ENCODE data around the gene GLIPR1L1.

Gene GLIPR1L1

GRCh38 chr12:75354011-75354410 is 19.5 kb downstream of the GLIPR1L1 start:
- DNase-seq: no peak

- DNase-seq: no peak
Observed at GRCh38 chr12:75360920-75361319, 26.4 kb downstream of the GLIPR1L1 start.

DNA sequence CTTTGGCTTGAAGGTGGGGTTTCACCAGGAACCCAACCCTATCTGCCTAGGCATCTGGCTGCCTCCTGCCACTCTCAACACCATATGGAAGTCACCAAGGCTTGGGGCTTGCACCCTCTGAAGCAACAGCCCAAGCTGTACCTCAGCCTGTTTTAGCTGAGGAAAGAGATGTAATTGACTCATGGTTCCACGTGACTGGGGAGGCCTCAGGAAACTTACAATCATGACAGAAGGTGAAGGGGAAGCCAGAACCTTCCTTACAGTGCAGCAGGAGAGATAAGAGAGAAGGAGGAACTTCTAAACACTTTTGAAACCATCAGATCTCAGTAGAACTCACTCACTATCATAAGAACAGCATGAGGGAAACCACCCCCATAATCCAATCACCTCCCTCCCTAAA is 26.9 kb downstream of the GLIPR1L1 start:
- DNase-seq: no peak

- no peak for DNase-seq
Observed at GRCh38 chr12:75364919-75365318, 30.4 kb downstream of the GLIPR1L1 start.

GRCh38 chr12:75366629-75367028 is 32.2 kb downstream of the GLIPR1L1 start:
- DNase-seq: no peak

DNA sequence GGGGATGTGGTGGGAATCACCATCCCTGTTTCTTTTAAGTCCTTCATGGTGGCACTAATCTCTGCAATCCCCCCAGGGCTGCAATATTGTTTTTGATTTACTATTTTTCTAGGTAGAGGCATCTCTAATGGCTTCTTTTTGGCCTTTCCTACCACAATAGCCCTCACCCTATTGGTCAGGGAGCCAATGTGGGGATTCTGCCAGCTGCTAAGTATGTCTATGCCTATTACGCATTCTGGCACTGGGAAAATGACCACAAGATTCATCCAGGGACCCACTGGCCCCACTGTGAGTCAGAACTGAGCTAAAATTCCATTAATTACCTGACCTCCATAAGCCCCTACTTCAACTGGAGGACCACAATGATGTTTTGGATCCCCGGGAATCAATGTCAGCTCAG is 40.5 kb downstream of the GLIPR1L1 start:
- DNase-seq: no peak

DNA sequence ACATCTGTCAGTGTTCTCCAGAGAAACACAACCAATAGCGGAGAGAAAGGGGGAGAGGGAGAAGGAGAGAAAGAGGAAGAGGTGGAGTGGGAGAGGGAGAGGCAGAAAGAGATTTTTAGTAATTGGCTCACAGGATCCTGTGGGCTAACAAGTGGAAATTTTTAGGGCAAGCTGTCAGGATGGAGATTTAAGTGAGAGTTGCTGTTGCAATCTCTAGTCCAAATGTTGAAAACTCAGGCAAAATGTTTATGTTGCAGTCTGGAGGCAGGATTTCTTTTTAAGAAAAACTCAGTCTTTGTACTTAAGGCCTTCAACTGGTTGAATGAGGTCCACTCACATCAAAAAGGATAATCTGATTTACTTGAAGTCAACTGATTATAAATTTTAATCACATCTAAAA is 43.9 kb downstream of the GLIPR1L1 start:
- no peak for DNase-seq

DNA sequence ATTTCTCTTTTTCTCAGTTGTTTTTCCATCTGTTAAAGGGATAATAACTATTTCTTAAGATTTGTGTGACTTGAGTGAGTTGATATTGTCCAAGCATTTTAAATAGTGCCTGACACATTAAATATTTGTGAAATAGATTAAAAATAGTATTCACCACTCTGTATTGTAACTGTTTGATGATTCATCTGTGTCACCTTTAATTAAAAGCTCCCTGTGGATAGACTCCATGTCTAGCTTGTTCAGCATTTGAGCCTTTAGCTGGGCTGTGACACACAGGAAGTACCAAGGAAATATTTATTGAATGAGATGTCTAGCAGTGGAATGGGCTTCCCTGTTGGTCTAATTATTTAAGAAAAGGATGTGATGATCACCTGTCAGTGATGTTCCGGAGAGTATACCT is 54.6 kb downstream of the GLIPR1L1 start:
- DNase-seq: no peak

GRCh38 chr12:75389706-75390105 is 55.2 kb downstream of the GLIPR1L1 start:
- DNase-seq: no peak

- no peak for DNase-seq
Observed at GRCh38 chr12:75390156-75390898, 55.9 kb downstream of the GLIPR1L1 start.

DNA sequence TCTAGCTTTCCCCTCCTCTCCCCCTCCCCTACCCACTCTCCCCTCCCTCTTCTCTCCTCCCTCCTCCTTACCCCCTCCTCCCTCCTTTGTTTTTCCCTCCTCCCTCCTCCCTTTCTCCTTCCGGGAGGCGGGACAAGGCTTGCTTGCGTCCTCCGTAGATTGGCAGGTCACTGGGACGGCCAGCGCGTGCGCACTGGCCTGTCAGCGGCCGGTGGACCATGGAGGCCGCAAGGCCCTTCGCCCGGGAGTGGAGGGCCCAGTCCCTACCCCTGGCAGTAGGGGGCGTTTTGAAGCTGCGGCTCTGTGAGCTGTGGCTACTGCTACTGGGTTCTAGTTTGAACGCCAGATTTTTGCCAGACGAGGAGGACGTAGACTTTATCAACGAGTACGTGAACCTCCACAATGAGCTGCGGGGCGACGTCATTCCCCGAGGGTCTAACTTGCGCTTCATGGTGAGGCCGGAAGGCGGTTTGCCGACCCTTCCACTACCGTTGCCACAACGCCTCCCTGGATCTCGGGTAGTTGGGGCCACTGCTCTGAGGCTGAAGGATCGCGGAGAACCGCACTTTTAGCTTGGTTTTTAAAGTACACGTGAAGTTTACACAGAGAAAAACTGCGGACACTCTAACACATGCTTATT is 56.5 kb downstream of the GLIPR1L1 start, which contains the start of gene GLIPR1L2:
Gene GLIPR1L2, plus strand, starts transcription at position 191 of the 640 bp plus-strand sequence. Its CDS starts 28 bp downstream, at position 219.
- peak; percentile 82 for DNase-seq

GRCh38 chr12:75404231-75404630 is 69.8 kb downstream of the GLIPR1L1 start:
- no peak for DNase-seq

- DNase-seq: no peak
Observed at GRCh38 chr12:75407683-75408082, 73.2 kb downstream of the GLIPR1L1 start.

- DNase-seq: no peak
Observed at GRCh38 chr12:75409830-75410229, 75.4 kb downstream of the GLIPR1L1 start.

GRCh38 chr12:75414671-75415070 is 80.2 kb downstream of the GLIPR1L1 start:
- no peak for DNase-seq

- DNase-seq: no peak
Observed at GRCh38 chr12:75419841-75420240, 85.4 kb downstream of the GLIPR1L1 start.
